GM12872 (cell line): Measurements from ENCODE around the gene GCC2.

Experiments used
- CTCF ChIP-seq: IDR thresholded peaks from 3 replicates; pipeline ENCODE4 v1.5.1; 2011; ENCODE audit warnings: low read depth, mild to moderate bottlenecking, low read length, moderate library complexity; ENCODE audit not compliant: insufficient read depth

GCC2 gene

GRCh38 chr2:108541451-108541850, 92.4 kb downstream of the GCC2 start:
- no peak for TF ChIP-seq CTCF

GRCh38 chr2:108542071-108542470, 93.1 kb downstream of the GCC2 start:
- no peak for TF ChIP-seq CTCF

- TF ChIP-seq CTCF = no peak
Measured at GRCh38 chr2:108547606-108548005, 98.6 kb downstream of the GCC2 start.

GRCh38 chr2:108548208-108549003, 99.4 kb downstream of the GCC2 start:
- no peak for TF ChIP-seq CTCF

GRCh38 chr2:108552566-108552965, 103.6 kb downstream of the GCC2 start:
- TF ChIP-seq CTCF = no peak

- no peak for TF ChIP-seq CTCF
Measured at GRCh38 chr2:108553209-108553919, 104.4 kb downstream of the GCC2 start.

GRCh38 chr2:108554528-108554927, 105.5 kb downstream of the GCC2 start:
- no peak for TF ChIP-seq CTCF
